Left lung (tissue), 10 donors: ENCODE data around the gene LATS2. TPM values are rescaled to one million over a fixed set of nuclear protein-coding genes. Genes with fewer than 3 reads are reported as not detected.

ENCODE experiments used
- ATAC-seq: fragments of 200-7000 bp; cut with Tn5 transposase; one replicate; pipeline ENCODE4 v1.9.1; 2020; ENCODE audit warnings: moderate library complexity
- DNase-seq, 4 donors: peaks; one replicate each; pipeline ENCODE4 v3.0.0-alpha.2; 2013 to 2020
- H3K27ac ChIP-seq, 2 donors: fragments of 200-600 bp; sonication (generic) in 1 of 2; one replicate each; pipeline versions ENCODE4 v1.5.0 to v1.8.0; 2020 to 2021
- H3K27me3 ChIP-seq, 2 donors: fragments of 200-600 bp; sonication (generic) in 1 of 2; one replicate each; pipeline versions ENCODE4 v1.5.0 to v1.8.0; 2020 to 2021
- H3K36me3 ChIP-seq, 2 donors: fragments of 200-600 bp; sonication (generic) in 1 of 2; one replicate each; pipeline versions ENCODE4 v1.5.0 to v1.8.0; 2020 to 2021
- H3K4me1 ChIP-seq, 2 donors: fragments of 200-600 bp; one replicate each; pipeline ENCODE4 v1.8.0; 2021
- H3K4me3 ChIP-seq, 2 donors: fragments of 200-600 bp; sonication (generic) in 1 of 2; one replicate each; pipeline versions ENCODE4 v1.5.0 to v1.8.0; 2020 to 2021; ENCODE audit warnings: mild to moderate bottlenecking in 1 of 2
- H3K9me3 ChIP-seq, 2 donors: fragments of 200-600 bp; sonication (generic) in 1 of 2; one replicate each; pipeline versions ENCODE4 v1.5.0 to v1.8.0; 2020 to 2021
- CTCF ChIP-seq, 2 donors: fragments of 200-600 bp; sonication (generic) in 1 of 2; IDR thresholded peaks; one replicate each; pipeline versions ENCODE4 v1.5.0 to v1.8.0; 2021; ENCODE audit warnings: antibody characterized with exemption in 2 of 2
- intact Hi-C, 2 donors: fragments of 100-400 bp; cut with DNase I; formaldehyde crosslinking; loops; one replicate each; pipeline versions ENCODE4 v1.11.2 to v1.14.2; 2022
- polyA plus RNA-seq, 6 donors: library from polyadenylated mRNA; unstranded; fragments of 120-200 nt; gene quantifications; one replicate each; pipeline ENCODE4 v1.2.1, GENCODE V29; 2013; ENCODE audit not compliant: insufficient read length in 6 of 6
- total RNA-seq, 2 donors: library from RNA; stranded (reverse); fragmentation: NEBNext Ultra II Directional; extraction: Animal tissue kit (Norgen Biotek cat#: 25700); gene quantifications; one replicate each; pipeline ENCODE4 v1.2.1, GENCODE V29; 2021
- donor health status: DM: no; HTN: yes; CAD: no.
- donor health status: DM: no; HTN: no; CAD: no.

Gene LATS2
- total and polyA plus RNA-seq, 8 donors: 13.2 to 31.9 (median 17.0) TPM

GRCh38 chr13:21009036-21009435 lies 52.4 kb downstream of the LATS2 start:
- intact Hi-C loops: no loop called here
- Histone ChIP-seq H3K9me3 (no peaks in the 10 kb centered on the region), H3K27me3 (no peaks in the 10 kb centered on the region), H3K27ac (no peak overlapping the region), H3K4me3 (no peak overlapping the region), H3K4me1 (peaks cover 0 to 23% of the 10 kb centered on the region in 2 donors), H3K36me3 (no peaks in the 10 kb centered on the region)
- DNase-seq (no peak), ATAC-seq (no peak)
- TF ChIP-seq CTCF (IDR thresholded peaks at IDR 0.05): no peak

DNA sequence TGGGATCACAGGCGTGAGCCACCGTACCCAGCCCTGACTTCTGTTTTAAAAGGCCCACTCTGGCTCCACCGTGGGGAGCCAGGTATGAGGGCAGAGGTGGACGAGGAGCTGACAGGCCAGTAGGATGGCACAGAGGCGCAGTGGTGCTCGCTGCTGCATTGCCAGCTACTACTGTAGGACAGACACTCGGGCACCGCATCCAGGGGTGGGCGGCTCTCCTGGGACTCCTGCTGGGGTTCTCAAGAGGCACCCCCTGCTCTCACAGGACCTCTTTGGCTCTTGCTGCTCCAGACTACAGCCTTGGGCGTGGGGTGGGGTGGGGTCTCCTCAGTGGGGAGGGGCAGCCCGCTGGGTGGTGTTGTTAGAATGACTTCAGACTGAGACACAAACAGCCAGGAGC lies 53.4 kb downstream of the LATS2 start:
- ATAC-seq: no peak
- H3K36me3 ChIP-seq: no peaks in the 10 kb centered on the region
- no peak for TF ChIP-seq CTCF (IDR thresholded peaks at IDR 0.05)
- H3K27me3 ChIP-seq: no peaks in the 10 kb centered on the region
- no peaks in the 10 kb centered on the region for H3K9me3 ChIP-seq
- no peak overlapping the region for H3K27ac ChIP-seq
- DNase-seq: no peak
- intact Hi-C loops: no loop called here
- H3K4me3 ChIP-seq: no peak overlapping the region
- H3K4me1 ChIP-seq: peaks cover 0 to 13% of the 10 kb centered on the region in 2 donors

DNA sequence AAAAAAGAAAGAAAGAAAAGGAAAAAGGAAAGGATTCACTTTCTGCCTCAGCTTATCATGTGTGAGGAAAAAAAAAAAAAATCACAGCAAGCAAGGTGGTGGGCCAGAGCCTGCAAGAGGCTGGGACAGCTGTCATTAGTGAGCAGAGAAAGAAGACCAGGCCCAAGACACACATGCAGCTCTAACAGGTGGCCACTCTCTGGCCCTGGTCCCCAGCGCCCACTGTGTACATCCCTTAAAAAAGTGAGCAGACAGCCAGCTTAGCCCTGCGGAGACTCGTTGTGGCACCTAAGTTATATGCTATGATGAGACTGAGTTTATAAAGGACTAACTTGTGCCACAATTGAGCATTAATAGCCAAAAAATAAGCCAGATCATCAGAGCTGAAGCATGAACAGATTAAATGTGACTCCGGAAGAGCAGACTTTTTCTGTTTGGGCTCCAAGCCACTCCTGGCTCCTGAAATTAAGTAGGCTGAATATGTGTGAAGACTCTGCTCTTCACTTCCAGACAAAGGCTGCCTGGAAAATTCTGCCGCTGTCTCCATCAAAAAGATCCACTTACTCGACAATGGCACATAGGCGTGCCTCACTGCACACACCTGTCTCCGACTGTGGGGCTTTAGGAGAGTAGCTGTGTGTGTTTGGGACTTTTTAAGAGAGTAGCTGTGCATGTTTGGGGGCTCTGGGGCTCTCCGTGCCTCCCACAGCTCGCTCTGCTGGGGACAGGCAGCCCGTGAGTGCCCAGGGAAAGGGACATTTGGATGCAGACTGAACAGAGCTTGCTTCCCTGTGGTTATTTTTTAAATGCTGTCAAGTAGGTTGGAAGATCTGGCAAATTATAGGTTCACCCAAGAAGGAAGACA lies 55.0 kb downstream of the LATS2 start:
- intact Hi-C loops: no loop called here
- ATAC-seq (no peak), DNase-seq (no peak)
- Histone ChIP-seq H3K36me3 (no peaks in the 10 kb centered on the region), H3K27me3 (no peaks in the 10 kb centered on the region), H3K9me3 (peaks cover 0 to 4% of the 10 kb centered on the region in 2 donors), H3K4me3 (no peak overlapping the region), H3K27ac (no peak overlapping the region), H3K4me1 (peaks cover 0 to 3% of the 10 kb centered on the region in 2 donors)
- no peak for TF ChIP-seq CTCF (IDR thresholded peaks at IDR 0.05)

DNA sequence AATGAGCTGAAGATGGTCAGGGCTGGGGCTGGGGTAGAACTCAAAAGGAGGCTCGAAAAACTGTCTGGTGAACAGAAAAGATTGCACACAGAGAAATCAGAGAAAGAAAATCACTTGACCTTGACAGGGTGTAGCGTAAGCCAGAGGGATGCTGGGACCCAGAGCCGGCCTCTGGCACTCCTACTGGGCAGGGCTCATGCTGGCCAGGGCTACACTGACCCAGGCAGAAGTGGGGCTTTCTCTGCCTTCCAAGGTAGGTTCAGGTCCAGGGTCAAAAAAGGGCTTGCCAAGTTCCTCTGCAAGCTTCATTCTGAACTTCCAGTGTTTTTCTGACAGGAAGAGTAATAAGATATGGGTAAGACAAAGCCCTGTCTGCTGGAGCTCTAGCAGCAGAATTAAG lies 56.2 kb downstream of the LATS2 start:
- Histone ChIP-seq H3K4me3 (no peak overlapping the region), H3K9me3 (peaks cover 0 to 8% of the 10 kb centered on the region in 2 donors), H3K4me1 (peaks cover 0 to 3% of the 10 kb centered on the region in 2 donors), H3K27ac (no peak overlapping the region), H3K36me3 (no peaks in the 10 kb centered on the region), H3K27me3 (no peaks in the 10 kb centered on the region)
- TF ChIP-seq CTCF (IDR thresholded peaks at IDR 0.05): no peak
- intact Hi-C loops: no loop called here
- DNase-seq (no peak), ATAC-seq (no peak)

DNA sequence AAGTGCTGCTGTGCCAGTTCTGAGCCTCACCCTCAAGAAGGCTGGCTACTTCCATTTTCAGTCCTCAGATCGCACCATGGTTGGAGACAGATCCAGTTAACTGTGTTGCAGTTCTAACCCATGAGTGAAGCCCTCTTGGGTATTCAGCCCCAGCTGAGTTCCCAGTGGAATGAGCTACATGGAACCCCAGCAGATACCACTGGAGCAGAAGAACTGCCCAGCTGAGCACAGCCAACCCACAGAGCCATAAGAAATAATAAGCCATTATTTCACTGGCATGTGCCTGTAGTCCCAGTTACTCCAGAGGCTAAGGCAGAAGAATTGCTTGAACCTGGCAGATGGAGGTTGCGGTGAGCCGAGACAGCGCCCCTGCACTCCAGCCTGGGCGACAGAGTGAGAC lies 59.9 kb downstream of the LATS2 start:
- ATAC-seq (no peak), DNase-seq (no peak)
- intact Hi-C loops: no loop called here
- peaks cover 3 to 9% of the 10 kb centered on the region in 2 donors for H3K4me1 ChIP-seq
- no peak overlapping the region for H3K27ac ChIP-seq
- H3K9me3 ChIP-seq: peaks cover 0 to 8% of the 10 kb centered on the region in 2 donors
- H3K27me3 ChIP-seq: no peaks in the 10 kb centered on the region
- no peak overlapping the region for H3K4me3 ChIP-seq
- TF ChIP-seq CTCF (IDR thresholded peaks at IDR 0.05): no peak
- peaks cover 0 to 8% of the 10 kb centered on the region in 2 donors for H3K36me3 ChIP-seq
